HG03469 (cell line): ENCODE measurements around the gene NME5.
"Not testable (repeated sequence)": the region's sequence is repeated elsewhere in the genome, so short reads cannot be mapped to it uniquely, and the experiment has no call there.

Experiments used
- ATAC-seq: cut with Tn5 transposase; IDR thresholded peaks from one replicate; pipeline ENCODE4 v1.9.1; 2021; ENCODE audit warnings: mild to moderate bottlenecking, moderate library complexity, moderate number of reproducible peaks; ENCODE audit not compliant: unreplicated experiment

The NME5 gene

GRCh38 chr5:138138949-138139780 is at the start of gene NME5:
TSS of gene NME5 (minus strand) at chr5:138139428. CDS start at chr5:138138780, 648 bp downstream.
- ATAC-seq: no peak

- no peak for ATAC-seq
Observed at GRCh38 chr5:138188626-138189025, 49.4 kb upstream of the NME5 start.

GRCh38 chr5:138186002-138186447 is 46.8 kb upstream of the NME5 start:
- no peak for ATAC-seq

- no peak for ATAC-seq
Observed at GRCh38 chr5:138182808-138183207, 43.6 kb upstream of the NME5 start.

GRCh38 chr5:138180841-138181240 is 41.6 kb upstream of the NME5 start:
- ATAC-seq: no peak

- no peak for ATAC-seq
Observed at GRCh38 chr5:138180183-138180782, 41.1 kb upstream of the NME5 start.

GRCh38 chr5:138179277-138179857 is 40.1 kb upstream of the NME5 start:
- no peak for ATAC-seq

- peak; percentile 69 for ATAC-seq
Observed at GRCh38 chr5:138178516-138179276, 39.5 kb upstream of the NME5 start, which contains the start of the genes BRD8 and KIF20A. TSS of gene BRD8 (minus strand) at chr5:138178630. CDS start at chr5:138178614, 16 bp downstream. TSS of gene KIF20A (plus strand) at chr5:138179112. CDS start at chr5:138179681, 569 bp downstream.

- ATAC-seq: no peak
Observed at GRCh38 chr5:138177941-138178515, 38.8 kb upstream of the NME5 start.

GRCh38 chr5:138170299-138170698 is 31.1 kb upstream of the NME5 start:
- no peak for ATAC-seq

- ATAC-seq: no peak
Observed at GRCh38 chr5:138169124-138169523, 29.9 kb upstream of the NME5 start.

GRCh38 chr5:138163721-138164120 is 24.5 kb upstream of the NME5 start:
- no peak for ATAC-seq

GRCh38 chr5:138160706-138161105 is 21.5 kb upstream of the NME5 start:
- no peak for ATAC-seq

- ATAC-seq: no peak
Observed at GRCh38 chr5:138159666-138160065, 20.4 kb upstream of the NME5 start.

GRCh38 chr5:138157626-138158025 is 18.4 kb upstream of the NME5 start:
- ATAC-seq: no peak

GRCh38 chr5:138155977-138156376 is 16.7 kb upstream of the NME5 start:
- ATAC-seq: not testable (repeated sequence)

- no peak for ATAC-seq
Observed at GRCh38 chr5:138149530-138149929, 10.3 kb upstream of the NME5 start.

GRCh38 chr5:138148811-138149210 is 9.6 kb upstream of the NME5 start:
- no peak for ATAC-seq

GRCh38 chr5:138143578-138143977 is 4.3 kb upstream of the NME5 start:
- ATAC-seq: not testable (repeated sequence)

GRCh38 chr5:138141734-138142133 is 2.5 kb upstream of the NME5 start:
- ATAC-seq: no peak

GRCh38 chr5:138140268-138140667 is 1.0 kb upstream of the NME5 start:
- ATAC-seq: no peak
